ENCODE measurements around the gene ZBTB17.

DNA sequence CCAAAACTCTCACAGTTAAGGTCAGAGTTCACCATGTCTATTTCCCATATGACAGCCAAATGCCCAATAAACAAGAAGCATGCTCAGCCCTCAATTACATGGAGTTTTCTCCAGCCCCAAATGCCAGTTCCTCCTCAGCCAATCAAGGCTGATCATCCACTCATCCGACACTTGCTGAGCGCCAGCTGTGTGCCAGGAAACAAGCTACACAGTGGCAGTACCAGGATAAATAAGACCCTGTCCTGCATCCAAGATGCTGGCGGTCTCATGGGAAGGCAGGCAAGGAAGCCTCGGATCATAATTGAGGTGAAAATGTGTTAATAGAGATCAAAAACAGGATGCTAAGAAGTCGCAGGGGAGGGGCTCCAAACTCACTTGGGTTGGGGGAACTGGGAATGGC lies 7.7 kb downstream of the ZBTB17 start:
- TF ChIP-seq EZH2 (IDR thresholded peaks at IDR 0.05; ENCODE audit: low read depth): no peak
- TF ChIP-seq, protein P1, sequence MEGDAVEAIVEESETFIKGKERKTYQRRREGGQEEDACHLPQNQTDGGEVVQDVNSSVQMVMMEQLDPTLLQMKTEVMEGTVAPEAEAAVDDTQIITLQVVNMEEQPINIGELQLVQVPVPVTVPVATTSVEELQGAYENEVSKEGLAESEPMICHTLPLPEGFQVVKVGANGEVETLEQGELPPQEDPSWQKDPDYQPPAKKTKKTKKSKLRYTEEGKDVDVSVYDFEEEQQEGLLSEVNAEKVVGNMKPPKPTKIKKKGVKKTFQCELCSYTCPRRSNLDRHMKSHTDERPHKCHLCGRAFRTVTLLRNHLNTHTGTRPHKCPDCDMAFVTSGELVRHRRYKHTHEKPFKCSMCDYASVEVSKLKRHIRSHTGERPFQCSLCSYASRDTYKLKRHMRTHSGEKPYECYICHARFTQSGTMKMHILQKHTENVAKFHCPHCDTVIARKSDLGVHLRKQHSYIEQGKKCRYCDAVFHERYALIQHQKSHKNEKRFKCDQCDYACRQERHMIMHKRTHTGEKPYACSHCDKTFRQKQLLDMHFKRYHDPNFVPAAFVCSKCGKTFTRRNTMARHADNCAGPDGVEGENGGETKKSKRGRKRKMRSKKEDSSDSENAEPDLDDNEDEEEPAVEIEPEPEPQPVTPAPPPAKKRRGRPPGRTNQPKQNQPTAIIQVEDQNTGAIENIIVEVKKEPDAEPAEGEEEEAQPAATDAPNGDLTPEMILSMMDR (conservative IDR thresholded peaks at IDR 0.05): no peak
